GM15510 (cell line): ENCODE measurements around the gene CD63.

Experiments
- POLR2A ChIP-seq: IDR thresholded peaks from 3 replicates; pipeline ENCODE4 v1.6.1; 2011; ENCODE audit warnings: borderline replicate concordance; ENCODE audit not compliant: insufficient read length; ENCODE audit errors: extremely low read depth

Gene CD63

DNA sequence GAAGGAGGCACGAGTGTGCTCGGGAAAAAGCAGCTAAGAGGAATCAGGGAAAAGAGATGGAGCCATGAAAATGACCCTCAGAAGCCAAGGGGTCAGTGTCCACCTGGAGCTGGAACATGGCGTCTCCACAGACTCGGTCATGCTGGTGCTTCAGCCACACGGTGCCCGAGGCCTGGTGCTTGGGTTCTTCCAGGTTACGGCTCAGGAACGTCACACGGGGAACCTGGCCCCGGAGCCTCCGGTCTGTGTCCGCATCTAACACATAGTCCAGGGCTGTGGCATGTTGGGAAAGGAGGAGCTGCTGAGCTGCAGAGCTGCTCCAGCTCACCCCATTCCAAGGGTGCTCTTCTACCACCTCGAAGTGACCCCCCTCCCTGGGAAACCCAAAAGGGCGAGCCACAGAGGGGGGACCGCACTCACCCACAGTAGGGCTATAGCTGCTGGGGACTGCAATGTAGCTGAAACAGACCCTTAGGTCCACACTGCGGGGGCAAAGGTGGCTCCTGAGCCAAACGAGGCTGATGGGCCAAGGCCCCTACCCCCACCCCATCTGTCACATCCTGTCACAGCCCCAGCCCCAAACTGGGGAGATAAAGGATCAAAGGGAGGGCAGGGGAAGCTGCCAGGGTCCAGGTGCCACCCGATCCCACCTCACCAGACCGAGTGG lies 31.9 kb downstream of the CD63 start:
- no peak for TF ChIP-seq POLR2A

DNA sequence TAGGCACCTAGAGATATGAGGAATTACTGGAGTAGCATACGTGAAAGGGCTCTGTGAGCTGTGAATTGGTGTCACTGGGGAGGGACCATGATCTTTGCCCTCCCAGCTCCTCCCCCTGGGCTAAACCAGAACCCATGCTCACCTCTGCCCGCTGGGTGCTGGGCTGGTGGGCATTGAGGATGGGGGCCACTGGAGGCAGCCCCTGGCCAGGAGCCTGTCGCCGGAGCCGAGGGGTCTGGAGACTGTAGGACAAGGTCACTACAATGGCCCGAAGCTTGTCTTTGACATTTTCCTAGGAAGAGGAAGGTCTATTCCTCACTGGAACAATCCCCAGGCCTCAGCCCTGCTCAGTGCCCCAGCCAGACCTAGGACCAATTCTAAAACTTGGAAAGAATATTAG lies 32.7 kb downstream of the CD63 start:
- TF ChIP-seq POLR2A: no peak

DNA sequence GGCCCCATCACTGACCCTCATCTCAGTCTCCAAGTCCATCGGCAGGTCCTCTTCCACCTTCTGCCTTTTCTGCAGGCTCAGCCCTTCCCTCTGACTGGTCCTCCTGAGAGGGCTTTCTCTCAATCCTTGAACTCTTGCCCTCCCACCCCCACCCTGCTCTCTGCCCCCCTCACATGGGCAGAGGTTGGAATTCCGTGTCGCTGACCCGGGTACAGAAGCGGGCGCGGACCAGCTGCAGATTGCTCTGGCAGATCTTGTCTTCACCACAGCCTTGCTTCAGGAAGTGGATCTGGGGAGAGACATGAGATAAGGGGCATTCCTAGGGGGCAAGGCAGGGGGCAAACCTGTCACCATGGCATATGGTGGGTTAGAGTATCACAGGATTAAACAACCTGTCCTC lies 33.5 kb downstream of the CD63 start:
- TF ChIP-seq POLR2A: no peak

DNA sequence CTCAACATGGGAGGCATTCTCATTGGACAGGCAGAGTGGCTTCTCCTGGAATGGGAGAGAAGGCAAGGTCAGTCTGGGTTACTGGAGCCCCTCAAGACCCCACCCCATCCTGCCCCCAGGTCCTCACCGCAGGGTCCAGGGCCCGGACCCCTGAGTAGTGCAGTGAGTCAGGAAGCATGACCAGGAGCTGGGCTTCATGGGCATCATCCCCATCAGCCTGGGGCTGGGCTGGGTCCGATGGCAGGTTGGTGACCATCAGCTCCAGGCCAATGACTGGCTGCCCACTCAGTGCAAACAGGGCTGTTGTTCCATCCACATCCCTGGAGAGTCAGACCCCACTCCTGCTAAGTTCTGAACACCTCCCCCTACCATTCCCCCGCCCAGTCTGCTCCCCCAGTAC lies 34.2 kb downstream of the CD63 start:
- no peak for TF ChIP-seq POLR2A

DNA sequence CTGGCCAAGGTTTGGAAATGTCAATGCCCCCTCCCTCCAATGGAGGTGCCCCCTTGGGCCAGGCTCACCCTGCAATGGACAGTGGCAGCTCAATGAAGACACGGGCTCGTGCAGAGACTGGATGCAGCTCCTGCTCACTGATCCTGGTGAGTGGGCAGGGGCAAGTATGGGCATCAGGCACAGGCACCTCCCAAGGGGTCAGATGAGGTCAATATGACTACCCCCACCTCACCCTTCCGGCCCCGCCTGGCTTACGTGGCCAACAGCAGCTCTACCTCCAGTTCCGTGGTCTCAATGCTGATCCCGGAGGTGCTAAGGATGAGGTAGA lies 34.7 kb downstream of the CD63 start:
- no peak for TF ChIP-seq POLR2A

DNA sequence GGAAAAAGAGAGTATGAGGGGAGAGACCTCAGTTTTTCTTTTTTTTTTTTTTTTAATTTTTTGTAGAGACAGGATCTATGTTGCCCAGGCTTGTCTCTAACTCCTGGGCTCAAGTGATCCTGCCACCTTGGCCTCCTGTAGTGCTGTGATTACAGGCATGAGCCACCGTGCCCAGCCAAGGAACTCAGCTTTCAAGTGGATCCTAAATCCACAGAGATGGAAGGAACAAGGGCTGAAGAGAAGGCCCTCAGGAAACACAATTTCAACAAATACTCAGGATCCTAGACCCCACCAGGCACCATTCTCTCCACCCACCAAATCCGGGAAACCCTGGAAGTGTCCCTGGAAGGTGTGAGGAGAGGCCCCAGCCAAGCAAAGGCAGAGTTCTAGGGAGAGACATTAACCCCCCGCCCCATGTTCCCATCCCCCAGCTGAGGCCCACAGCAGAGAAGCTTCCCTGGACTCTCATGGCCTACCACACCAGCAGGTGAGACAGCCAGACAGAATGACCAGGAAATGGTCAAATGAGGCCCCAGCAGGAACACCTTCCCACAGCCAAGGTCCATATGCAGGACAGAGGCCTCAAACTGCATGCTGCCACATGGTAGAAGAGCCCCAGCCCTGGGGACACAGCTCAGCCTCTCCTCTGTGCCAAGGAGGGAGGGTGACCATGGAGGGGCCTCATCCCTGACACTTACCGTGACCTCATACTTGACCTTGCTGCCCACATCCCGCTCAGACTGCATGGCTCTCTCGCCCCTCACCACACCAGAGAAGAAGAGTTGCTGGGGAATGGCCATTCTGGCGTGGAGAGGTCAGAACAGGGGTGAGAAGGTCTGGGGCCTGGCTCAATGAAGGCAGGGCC lies 35.3 kb downstream of the CD63 start:
- TF ChIP-seq POLR2A: no peak

DNA sequence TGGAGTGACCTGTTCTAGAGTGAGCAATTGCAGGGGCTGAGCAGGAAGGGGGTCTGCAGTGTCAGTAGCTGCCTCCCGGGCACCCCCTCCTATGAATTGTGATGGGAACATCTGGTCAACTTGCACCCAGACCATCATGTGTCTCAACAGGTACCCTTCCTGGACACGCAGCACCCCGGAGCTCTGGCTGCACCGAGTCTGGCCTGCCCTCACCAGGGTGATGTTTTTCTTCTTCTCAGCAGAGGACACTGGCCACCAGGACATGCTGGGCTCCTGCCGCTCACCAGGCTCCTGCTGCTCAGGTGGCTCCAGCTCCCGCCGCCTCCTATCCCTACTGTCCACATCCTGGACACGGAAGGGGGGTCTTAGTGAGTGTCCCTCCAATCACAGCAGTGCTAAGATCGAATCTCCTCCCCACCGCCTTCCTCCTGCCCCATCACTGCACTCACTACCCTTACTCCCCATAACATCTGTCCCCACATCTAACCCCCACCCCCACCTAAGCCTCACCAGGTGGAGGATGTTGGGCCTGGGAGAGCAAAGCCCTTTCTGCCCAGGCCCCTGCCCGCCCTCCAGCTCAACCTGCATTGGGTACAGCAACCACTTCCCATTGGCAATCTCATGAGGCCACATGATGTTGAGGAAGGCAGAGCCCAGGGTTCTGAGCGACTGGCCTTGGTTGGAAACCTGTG lies 36.0 kb downstream of the CD63 start:
- no peak for TF ChIP-seq POLR2A

DNA sequence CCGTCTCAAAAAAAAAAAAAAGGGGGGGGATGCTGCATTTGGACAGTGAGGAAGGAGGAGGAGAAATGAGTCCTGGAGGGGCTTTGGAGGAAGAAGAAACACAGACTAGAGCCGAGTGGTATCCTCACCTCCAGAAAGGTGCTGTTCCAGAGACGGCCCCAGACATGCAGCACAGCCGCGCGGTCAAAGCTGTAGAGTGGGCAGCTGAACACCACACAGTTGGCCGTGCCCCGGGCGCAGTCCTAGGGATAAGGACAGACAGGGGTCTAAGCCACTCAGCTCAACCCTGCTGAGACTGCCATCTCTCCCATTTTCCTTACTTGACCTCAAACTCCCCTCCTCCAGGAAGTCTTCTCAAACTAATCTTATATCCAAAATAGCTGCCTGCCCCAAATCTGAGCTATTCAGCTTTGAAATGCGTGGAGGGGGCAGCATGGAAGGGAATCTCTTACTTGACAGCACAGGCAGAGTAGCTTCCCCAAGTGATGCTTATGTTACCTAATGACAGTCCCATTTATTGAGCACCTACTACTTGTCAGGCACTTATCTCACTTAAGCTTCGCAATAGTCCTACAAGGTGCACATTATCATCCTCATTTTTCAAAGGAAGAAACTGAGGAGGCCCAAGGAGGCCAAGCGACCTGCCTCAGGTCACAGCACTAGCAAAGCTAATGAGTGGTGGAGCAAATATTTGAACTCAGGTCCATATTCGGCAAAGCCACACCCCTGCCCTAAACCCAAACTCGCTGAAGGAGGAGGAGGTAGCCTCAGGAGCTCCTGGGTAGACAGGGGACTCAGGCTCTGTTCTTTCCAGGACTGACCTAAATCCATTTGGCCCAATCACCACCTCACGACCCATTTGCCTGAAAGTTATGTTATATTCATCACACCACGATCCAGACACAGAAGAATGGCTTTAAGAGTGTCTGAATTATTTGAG lies 39.8 kb downstream of the CD63 start:
- TF ChIP-seq POLR2A: no peak

DNA sequence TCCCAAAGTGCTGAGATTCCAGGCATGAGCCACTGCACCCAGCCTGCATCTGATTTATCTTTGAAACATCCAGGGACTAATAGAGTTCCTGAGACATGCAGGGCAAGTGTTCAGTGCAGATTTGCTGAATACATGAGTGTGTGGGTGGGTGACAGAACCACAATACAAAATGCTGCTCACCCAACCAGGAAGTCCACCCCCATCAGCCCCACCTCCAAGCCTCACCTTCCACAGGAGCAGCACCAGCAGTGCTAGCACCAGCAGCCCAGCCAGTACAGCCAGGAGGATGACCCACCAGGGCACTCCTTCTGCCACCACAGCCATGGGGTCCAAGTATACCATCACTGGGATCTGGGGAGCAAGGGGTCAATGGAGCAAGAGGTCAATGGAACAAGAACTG lies 41.1 kb downstream of the CD63 start:
- TF ChIP-seq POLR2A: no peak

DNA sequence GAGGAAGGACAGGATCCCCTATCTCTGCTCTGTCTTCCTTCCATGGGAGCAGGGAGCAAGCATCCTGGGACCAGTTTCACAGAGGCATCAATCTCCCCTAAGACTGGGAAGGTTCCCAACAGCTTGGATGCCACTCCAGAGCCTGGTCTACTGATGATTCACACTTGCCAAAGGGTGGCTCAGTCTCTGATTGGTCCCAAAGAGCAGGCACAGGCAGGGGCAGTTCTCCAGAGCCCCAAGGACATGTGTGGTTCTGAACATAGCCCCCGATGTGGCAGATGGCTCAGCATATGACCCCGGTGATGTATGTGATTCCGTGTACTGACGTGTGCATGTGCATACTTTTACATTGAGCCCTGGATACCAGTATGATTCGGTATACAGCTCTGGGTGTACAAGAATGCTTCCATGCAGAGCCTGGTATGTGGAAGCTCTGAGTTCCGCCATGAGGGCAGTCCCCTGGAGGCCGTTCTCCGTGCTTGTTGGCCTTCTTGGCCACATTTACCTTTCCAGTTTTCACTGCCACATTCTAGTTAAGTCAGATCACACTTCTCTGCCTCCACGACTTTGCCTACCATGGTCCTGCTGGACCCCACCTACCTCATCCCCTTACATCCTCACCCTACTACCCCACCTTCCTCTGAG lies 42.3 kb downstream of the CD63 start:
- no peak for TF ChIP-seq POLR2A

DNA sequence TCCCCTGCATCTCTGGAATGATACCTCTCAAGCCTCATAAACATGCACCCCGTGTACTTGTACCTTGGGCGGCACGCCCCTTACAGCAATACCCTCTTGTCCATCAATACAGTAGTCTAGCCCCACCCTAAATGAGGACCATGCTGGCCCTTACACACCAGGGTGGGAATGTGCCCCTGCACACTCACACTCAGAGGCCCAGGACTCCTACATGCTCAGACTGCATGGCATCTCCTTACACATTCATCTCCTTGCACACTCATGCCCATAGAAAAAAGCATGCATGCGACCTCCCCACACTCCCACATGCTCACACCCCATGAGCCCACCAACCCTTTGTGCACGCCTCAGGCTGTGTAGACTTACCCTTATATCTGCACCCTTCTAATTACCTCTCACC lies 43.1 kb downstream of the CD63 start:
- TF ChIP-seq POLR2A: no peak

DNA sequence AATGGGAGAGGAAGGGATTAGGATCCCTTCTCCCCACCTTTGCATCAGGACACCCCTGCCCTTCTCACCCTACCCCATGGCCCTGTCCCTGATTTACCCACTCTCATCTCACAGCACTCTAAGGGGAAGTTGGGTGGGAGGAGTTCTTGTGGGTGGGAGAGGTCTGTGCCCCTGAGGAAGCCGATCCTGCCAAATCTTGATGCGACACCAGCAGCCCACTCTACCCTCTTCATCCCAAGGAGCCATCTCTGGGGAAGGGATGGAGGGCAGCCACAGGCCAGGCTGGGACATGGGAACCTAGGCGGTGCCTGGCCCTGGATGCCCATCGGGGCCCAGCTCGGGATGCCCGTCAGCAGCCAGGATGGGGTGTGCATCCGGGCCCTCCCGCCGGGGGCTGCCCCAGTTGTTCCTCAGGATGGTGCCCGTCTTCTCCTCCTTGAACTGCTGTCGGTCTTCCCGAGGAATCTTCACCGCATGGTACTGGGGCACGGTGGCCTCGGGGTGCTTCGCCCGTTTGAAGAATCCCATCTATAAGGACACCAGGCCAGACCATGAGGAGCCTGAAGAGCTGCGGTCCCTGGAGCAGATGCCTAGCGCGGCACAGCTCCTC lies 43.9 kb downstream of the CD63 start:
- TF ChIP-seq POLR2A: no peak

DNA sequence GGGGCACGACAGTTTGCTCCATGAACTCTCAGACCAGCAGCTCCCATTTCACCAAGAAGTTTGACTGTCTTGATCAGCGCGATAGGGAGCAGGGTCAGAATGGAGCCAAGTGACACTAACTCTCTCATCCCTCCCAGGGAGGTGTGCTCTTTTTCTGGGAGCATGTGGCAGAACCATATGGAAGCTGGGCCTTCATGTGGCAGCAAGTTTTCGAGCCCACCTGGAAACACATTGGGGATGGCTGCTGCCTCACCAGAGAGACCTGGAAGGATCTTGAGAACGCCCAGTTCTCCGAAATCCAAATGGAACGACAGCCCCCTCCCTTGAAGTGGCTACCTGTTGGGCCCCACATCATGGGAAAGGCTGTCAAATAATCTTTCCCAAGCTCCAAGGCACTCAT lies 45.1 kb downstream of the CD63 start:
- TF ChIP-seq POLR2A: no peak
